ENCODE measurements around the gene ARL4C. TPM values are rescaled to one million over a fixed set of nuclear protein-coding genes. Genes with fewer than 3 reads are reported as not detected.

The ARL4C gene
- total RNA-seq, 2 experiments from 2014 or later, result 15.7 to 19.6 TPM

GRCh38 chr2:234502919-234503285 lies 6.0 kb upstream of the ARL4C start:
- no peaks in the 10 kb centered on the region for H3K79me2 ChIP-seq (ENCODE audit: insufficient read depth, low read depth, low read length)
- DNase-seq (ENCODE audit: low spot score), result no peak
- POLR2A ChIA-PET, result interaction anchor here (0.5 to 0.6 kb wide), 2 partner anchors 50 to 269 kb away, joined by 3 to 4 read pairs; no protein-coding TSS in a partner anchor
- BruUV-seq (replicated peaks), result no TSS peak
- intact Hi-C loops (cut with micrococcal nuclease; ENCODE audit: unreplicated experiment), result no loop called here
- H4K20me1 ChIP-seq (ENCODE audit: insufficient read depth, low read length), result no peaks in the 10 kb centered on the region
- no peaks in the 10 kb centered on the region for H3K9me3 ChIP-seq (ENCODE audit: low read length)
- no peak overlapping the region for H3K4me3 ChIP-seq (ENCODE audit: low read depth, low read length, poor library complexity, severe bottlenecking)
- H3K4me1 ChIP-seq (ENCODE audit: insufficient read depth, low read length, poor library complexity, severe bottlenecking), result peaks cover 14% of the 10 kb centered on the region
- no peak overlapping the region for H3K4me2 ChIP-seq (ENCODE audit: low read length)
- no peaks in the 10 kb centered on the region for H3K9me2 ChIP-seq (ENCODE audit: insufficient read depth, low read length)
- no peak overlapping the region for H2AFZ ChIP-seq (ENCODE audit: low read length)
- H3K36me3 ChIP-seq (ENCODE audit: insufficient read depth, low read length), result no peaks in the 10 kb centered on the region
- no peak for TF ChIP-seq CTCF (conservative IDR thresholded peaks at IDR 0.05; ENCODE audit: low read length)
- no peak for TF ChIP-seq EZH2phosphoT487 (IDR thresholded peaks at IDR 0.05; ENCODE audit: borderline replicate concordance, low read depth, low read length)
- no peak overlapping the region for H3K27ac ChIP-seq (ENCODE audit: low read depth, low read length, poor library complexity, severe bottlenecking)
- CTCF ChIA-PET (ENCODE audit: unreplicated experiment), result no interaction called here

- Histone ChIP-seq H3K9me2 (ENCODE audit: insufficient read depth, low read length) (no peaks in the 10 kb centered on the region), H3K4me3 (ENCODE audit: low read depth, low read length, poor library complexity, severe bottlenecking) (no peak overlapping the region), H4K20me1 (ENCODE audit: insufficient read depth, low read length) (no peaks in the 10 kb centered on the region), H2AFZ (ENCODE audit: low read length) (no peak overlapping the region), H3K4me2 (ENCODE audit: low read length) (no peak overlapping the region), H3K9me3 (ENCODE audit: low read length) (no peaks in the 10 kb centered on the region), H3K27ac (ENCODE audit: low read depth, low read length, poor library complexity, severe bottlenecking) (no peak overlapping the region), H3K79me2 (ENCODE audit: insufficient read depth, low read depth, low read length) (no peaks in the 10 kb centered on the region), H3K4me1 (ENCODE audit: insufficient read depth, low read length, poor library complexity, severe bottlenecking) (peaks cover 17% of the 10 kb centered on the region), H3K36me3 (ENCODE audit: insufficient read depth, low read length) (no peaks in the 10 kb centered on the region)
- no peak for TF ChIP-seq EZH2phosphoT487 (IDR thresholded peaks at IDR 0.05; ENCODE audit: borderline replicate concordance, low read depth, low read length)
- TF ChIP-seq CTCF (conservative IDR thresholded peaks at IDR 0.05; ENCODE audit: low read length), result no peak
- ChIA-PET POLR2A (interaction anchor here (0.5 to 0.6 kb wide), 2 partner anchors 50 to 269 kb away, joined by 3 to 4 read pairs; no protein-coding TSS in a partner anchor), CTCF (ENCODE audit: unreplicated experiment) (interaction anchor here (2.3 kb wide), 1 partner anchor 213 kb away, joined by 8 read pairs; no protein-coding TSS in a partner anchor)
- intact Hi-C loops (cut with micrococcal nuclease; ENCODE audit: unreplicated experiment), result no loop called here
- DNase-seq (ENCODE audit: low spot score), result no peak
- no TSS peak for BruUV-seq (replicated peaks)
Measured at GRCh38 chr2:234502285-234502918, 5.5 kb upstream of the ARL4C start.
